DOHH2 (cell line): Measurements from ENCODE around the gene DLG5.

Experiments used
- CTCF ChIP-seq: fragments of 200-600 bp; sonication (generic); IDR thresholded peaks from one replicate; pipeline ENCODE4 v1.5.1; 2014; ENCODE audit warnings: antibody characterized with exemption, mild to moderate bottlenecking, low read depth, low read length; ENCODE audit not compliant: poor library complexity, severe bottlenecking
- EZH2phosphoT487 ChIP-seq: fragments of 200-600 bp; sonication (generic); IDR thresholded peaks from 2 replicates; pipeline ENCODE4 v1.6.1; 2017; ENCODE audit warnings: borderline replicate concordance, mild to moderate bottlenecking, antibody characterized with exemption, low read length, moderate library complexity, mixed read lengths

- no peak for TF ChIP-seq CTCF
- no peak for TF ChIP-seq EZH2phosphoT487
Observed at GRCh38 chr10:77828377-77828776, 98.2 kb downstream of the DLG5 start.
